GM19468 (cell line): ENCODE measurements around the gene RANBP17.
"Not testable (repeated sequence)": the region's sequence is repeated elsewhere in the genome, so short reads cannot be mapped to it uniquely, and the experiment has no call there.

Experiments
- ATAC-seq: cut with Tn5 transposase; IDR thresholded peaks from one replicate; pipeline ENCODE4 v1.9.1; 2021; ENCODE audit warnings: mild to moderate bottlenecking, moderate library complexity, moderate number of reproducible peaks; ENCODE audit not compliant: unreplicated experiment; ENCODE audit errors: extremely low read depth

Gene RANBP17

DNA sequence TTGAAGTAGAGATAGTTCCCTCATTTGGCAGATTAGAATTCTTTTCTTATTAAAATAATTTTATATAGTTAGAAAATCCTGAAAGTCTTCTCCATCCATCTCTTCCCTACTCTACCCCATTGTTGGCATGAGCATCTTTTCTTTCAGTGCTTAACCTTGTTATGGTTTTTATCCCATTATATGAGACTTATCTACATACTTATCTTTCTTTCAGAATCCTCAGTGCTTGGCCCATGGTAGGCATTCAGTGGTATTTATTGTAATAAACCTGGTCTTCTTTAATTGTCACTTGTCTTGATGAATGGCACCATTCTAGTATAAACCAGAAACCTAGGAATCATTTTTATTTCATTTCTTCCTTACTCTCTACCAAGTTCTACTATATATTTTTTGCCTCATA is 277.4 kb downstream of the RANBP17 start:
- ATAC-seq: no peak

DNA sequence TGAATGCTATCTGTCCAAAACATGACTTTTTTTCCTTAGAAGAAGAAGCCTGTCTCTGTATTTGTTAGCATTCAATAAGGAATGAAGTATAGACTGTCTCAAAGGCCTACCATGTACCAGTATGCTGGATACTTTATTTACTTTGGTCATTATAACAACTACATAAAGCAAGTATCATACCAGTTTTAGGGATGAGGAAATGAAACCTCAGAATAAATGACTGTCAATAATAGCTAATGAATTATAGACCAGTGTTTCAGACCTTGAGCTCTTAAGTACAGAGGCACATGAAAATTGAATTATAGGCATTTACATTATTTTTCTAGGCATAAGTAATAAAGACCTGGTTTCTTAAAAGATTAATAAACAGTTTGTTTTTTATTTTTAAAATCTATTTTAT is 280.8 kb downstream of the RANBP17 start:
- no peak for ATAC-seq

DNA sequence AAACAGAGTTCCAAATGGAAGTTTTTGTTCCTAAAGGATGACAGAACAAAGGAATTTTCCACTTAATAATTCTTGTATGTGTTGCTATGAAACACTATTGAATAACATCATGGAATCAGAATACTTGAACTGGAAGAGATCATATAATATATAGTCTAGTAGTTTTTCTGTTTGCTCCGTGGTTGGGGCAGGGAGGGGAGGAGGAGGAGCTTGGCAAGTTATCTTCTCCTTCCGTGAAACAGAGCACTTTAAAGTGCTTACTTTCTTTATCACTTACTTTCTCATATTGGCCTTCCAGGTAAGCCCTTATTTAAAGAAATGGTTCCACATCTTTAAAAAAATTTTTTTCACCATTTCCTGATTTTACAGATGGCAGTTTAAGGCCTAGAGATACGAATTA is 281.4 kb downstream of the RANBP17 start:
- ATAC-seq: no peak

DNA sequence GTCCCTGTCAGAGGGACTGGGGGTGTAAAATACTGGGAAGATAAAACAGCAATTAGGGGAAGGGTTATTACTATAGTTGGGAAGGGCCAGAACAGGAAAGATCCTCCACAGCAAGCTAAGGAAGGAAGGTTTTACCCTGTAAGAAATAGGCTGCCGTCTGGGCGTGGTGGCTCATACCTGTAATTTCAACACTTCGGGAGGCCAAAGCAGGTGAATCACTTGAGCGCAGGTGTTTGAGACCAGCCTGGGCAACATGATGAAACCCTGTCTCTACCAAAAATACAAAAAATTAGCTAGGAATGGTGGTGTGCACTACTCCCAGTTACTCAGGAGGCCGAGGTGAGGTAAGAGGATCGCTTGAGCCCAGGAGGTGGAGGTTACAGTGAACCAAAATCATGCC is 282.1 kb downstream of the RANBP17 start:
- no peak for ATAC-seq

DNA sequence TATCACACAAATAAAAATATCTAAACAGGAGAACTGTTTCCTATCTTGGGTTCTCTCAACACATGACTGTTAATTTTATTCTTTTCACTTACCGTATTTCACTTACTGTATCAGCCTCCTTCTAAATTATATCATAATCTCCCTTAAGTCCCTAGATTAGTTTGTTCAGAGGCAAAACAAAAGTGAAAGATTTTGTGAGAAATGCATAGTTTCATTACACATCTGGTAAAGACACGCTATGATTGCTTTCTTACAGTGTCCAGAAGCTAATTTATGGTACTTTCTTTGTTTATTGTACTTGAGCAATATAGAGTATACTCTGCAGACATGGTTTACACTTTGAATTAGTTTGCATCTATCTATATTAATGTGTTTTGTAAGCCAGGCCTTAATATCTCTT is 287.5 kb downstream of the RANBP17 start:
- ATAC-seq: no peak

DNA sequence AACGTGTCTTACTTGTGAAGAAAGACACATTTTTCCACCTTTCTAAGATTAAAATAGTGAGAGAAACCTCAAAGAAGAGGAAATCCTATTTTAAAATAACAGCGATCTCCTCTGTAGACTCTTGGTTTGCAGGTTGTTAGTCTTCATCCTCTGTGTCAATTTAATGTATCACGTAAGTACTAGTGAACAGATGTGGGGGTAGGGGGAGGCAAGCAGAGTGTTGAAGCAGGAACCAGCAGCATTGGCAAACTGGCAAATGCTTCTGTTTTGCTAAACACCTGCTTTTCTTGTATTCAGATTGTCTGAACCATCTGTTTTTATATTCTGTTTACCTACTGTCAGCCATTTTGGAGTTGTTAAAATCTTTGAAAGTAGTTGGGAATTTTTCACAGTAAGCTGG is 288.0 kb downstream of the RANBP17 start:
- ATAC-seq: no peak

DNA sequence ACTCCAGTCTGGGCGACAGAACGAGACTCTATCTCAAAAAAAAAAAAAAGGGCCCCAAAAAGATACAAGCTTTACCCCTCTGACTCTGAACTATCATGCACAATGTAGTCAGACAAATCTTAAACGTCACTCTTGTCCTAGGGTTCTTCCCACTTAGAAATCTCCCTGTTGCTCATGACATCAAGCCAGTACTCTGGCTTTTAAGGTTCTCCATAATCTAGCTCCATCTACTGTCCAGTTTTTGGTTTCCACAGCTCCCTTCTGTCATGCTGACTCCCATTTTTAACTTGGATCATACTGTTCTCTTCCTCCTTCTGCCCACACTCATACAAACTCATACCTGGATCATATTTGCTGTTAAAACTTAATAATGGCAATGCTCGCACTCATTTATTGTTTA is 290.6 kb downstream of the RANBP17 start:
- no peak for ATAC-seq

DNA sequence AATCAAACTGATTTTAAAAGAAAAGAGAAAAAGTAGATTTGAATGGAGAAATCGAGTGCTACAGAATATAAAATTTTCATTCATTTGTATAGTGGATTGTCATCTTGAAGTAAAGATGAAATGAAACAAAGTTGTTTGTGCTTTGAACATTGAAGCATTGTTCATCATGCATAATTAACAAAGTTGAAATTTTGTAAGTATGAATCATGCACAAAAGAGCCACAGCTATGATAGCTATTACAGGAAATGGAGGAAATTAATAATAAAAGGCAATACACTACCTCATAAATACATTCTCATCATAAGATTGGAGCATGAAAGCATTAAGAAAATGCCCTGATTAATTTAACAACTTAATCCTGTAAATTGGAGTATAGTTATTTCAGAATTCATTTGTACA is 293.8 kb downstream of the RANBP17 start:
- no peak for ATAC-seq

DNA sequence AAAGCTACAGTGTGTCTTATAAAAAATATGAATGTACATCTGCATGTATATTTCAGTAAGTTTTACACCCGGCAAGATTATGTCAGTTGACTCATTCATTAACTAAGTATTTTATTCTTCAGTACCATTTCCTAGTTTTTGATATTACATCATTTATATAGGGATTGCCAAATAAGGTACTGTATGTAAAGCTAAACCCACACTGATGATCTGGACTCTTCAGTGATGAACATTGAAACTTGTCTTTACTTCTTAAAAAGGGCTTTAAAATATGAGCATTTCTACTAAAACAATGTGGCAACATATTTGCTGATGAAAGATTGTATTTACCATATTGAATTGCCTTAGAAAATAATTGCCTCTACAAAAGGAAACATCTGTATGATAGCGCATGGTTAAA is 295.5 kb downstream of the RANBP17 start:
- no peak for ATAC-seq

DNA sequence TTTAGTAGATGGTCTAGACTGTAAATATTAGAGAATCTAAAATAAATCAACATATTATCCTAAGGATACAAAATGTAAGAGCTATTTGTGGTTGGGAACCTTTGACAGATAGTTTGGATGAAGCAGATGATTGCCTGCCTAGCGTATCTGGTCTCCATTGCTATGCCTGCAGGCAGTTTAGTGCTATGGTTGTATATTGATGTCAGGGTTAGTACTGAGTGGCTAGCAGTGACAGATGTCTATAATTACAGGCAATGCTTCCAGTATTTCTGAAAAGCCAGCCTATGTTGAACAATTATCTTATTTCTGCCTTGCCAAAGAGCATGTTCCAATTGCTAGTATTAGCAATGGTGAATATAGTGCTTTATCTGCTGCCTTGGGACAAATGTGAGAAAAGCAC is 296.0 kb downstream of the RANBP17 start:
- ATAC-seq: no peak

DNA sequence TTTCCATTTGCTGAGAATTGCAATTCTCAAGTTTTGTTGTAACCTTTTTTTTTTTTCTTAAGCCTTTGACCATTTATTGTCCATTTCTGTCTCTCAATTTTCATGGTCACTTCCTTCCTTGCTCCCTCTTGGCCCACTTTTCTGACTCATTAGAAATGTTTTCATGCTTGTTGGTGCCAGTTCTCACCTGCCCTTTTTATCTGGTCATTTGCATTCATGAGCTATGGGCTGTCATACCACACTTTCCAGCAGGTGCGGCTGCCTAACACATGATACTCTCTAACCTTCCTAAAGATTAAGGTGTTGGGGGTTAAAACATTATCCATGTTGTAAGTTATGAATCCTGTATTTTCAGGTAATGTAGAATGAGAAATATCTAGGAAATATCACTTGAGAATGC is 296.8 kb downstream of the RANBP17 start:
- ATAC-seq: no peak

DNA sequence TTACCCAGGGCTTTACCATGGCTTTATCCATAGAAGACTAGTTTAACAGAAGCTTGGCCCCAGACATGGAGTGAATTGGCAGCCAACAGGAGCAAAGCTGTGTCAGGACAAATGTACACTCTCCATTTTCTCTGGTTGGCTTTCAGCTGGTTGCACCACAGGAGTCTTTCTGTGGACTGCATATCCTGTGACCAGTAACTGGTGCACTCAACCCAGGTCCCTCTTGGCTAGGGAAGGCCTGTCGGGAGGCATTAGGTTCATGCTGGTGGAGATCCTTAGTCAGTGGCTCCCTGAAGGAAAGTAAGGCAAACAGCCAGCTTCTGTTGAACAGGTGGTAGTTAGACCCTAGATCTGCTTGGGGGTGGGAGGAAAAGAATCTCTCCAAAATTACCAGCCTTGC is 300.3 kb downstream of the RANBP17 start:
- ATAC-seq: no peak

DNA sequence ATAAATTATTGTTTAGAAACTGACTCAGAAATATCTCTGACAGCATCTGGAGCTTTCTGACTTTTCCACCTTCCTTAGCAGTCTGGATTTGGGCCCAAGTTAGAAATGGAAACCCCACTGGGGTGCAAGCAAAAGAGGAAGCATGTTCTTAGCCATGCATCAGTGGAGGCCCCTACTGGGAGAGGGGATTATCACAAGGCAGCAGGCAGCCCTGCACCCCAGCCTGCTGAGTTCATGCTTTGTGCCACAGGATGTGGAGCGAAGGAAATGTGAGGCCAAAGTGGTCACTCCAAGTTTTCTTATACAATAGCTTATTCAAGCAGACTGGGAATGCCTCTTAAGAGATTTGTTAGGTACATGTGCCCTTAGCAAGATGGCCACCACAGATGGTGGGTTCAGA is 300.8 kb downstream of the RANBP17 start:
- ATAC-seq: no peak

DNA sequence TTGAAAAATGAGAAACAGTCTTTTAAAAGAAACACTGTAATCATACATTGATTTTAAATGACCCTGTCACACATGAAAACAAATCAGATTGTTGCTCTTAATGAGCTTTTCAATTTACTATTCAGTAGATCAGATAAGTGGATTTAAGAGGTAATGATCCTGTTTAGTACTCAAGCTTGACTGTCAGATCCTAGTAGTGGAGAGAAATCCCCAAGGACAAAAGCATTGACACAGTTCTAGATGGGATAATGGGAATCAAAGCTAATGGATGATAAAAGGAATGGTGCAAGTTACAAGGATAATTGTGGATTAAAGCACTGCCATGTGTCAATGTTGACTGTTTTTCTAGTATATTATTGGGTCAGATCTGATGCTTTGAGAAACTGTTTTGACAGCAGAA is 304.9 kb downstream of the RANBP17 start:
- no peak for ATAC-seq

DNA sequence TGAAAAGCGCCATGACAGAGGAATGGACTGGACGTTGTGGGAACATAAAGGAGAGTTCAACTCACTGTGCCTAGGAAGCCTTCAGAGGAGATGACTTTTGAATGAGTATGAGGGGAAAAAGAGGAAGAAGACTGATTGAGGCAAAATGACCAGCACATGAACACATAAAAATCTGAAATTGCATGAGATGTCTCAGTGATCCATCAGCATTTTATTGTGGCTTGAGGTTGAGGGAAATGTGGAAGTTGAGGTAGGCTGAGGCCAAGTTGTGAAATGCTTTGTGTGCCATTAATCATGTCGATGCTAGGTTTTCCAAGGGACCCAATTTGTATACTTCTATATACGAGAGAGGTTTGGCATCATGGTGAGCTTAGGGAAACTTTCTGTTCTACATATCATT is 306.4 kb downstream of the RANBP17 start:
- no peak for ATAC-seq

DNA sequence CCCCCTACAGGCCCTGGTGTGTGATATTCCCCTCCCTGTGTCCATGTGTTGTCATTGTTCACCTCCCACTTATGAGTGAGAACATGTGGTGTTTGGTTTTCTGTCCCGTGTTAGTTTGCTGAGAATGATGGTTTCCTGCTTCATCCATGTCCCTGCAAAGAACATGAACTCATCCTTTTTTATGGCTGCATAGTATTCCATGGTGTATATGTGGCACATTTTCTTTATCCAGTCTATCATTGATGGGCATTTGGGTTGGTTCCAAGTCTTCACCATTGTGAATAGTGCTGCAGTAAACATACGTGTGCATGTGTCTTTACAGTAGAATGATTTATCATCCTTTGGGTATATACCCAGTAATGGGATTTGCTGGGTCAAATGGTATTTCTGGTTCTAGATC is 313.1 kb downstream of the RANBP17 start:
- not testable (repeated sequence) for ATAC-seq

DNA sequence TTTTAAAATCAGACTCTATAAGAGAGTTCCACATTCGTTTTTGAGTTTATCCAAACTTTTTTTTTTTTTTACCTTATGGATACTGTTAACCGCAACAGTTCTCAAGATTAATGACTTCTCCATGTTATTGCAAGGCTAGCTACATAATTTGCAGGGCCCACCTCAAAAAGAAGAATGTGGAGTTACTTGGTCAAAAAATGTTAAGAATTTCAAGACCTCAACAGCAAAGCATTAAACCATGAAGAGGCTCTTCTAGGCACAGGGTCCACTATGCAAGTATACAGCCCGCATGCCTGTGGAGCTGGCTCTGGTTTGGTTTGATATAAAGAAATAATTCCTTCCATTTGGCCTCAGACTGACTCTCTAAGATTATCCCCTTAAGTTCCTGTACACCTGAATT is 313.9 kb downstream of the RANBP17 start:
- no peak for ATAC-seq

DNA sequence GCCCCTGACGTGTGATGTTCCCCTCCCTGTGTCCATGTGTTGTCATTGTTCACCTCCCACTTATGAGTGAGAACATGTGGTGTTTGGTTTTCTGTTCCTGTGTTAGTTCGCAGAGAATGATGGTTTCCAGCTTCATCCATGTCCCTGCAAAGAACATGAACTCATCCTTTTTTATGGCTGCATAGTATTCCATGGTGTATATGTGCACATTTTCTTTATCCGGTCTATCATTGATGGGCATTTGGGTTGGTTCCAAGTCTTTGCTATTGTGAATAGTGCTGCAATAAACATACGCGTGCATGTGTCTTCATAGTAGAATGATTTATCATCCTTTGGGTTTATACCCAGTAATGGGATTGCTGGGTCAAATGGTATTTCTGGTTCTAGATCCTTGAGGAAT is 316.4 kb downstream of the RANBP17 start:
- ATAC-seq: not testable (repeated sequence)

DNA sequence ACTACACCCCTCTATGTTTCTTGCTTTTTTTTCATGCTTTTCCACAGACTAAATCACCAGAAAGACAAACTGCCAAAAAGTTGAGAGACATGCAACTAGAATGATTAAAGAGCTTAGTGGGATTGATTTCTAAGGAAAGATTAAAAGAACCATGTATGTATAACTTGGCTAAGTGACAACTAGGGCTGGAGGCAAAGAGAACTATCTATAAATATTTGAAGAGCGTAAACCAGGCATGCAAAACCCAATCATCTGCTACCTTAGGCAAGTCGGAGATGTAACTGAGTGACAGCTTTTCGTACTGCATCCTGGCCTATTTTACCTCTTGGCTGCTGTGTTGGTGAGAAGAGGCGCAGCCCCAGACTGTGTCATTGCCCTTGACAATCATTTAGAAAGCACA is 326.2 kb downstream of the RANBP17 start:
- ATAC-seq: no peak

DNA sequence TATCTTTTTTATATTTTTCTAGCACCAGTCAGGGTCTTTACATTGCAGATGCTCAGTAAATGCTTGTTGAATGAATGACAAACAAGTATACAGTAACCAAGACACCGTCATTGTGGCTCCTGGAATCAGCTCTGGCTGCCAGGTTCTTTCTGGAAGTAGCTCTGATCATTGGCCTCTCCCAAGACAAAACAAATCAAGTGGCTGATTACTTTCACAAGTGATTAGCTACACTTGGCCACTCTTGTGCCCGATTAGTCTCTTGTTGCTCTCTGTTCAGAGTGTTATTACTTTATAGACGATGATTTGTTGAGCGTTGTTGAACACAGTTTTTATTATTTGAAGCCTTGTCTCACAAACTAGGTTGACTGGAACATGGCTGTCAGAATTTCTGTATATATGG is 327.6 kb downstream of the RANBP17 start:
- ATAC-seq: no peak

DNA sequence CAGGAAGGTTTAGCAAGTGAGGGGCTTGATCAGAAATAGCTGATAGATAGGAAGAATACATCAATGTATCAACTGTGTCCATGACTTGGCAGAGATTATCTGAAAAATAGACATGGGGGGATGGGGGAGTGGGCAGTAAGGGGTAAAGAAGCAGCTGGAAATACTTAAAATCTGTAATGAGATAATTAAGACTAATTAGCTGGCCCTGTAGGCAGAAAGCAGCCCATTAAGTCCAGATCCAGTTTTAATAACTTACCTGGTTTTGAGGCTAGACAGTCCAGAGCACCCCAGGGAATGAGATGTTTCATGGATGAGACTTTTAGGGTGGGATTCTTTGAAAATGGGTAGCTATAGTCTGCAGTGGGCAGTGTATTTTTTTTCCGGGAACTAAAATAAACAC is 330.3 kb downstream of the RANBP17 start:
- ATAC-seq: no peak

DNA sequence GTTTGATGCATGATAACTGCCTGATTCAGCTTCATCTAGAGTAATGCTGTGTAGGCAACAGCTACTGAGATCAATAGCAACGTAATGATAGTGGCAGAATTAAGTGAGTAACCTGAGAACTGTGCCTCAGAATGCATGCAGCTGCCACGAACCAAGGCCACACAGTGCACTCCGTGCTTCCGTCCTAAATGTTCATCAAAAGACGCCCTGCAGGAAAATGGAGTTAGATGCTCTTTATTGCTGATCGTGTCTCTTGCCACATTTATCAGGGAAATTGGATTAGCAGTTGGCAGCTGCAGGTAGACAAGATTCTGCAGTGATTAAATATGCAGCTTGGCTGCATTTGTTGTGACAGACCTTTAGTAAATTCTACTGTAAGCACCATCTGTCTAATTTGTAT is 339.5 kb downstream of the RANBP17 start:
- no peak for ATAC-seq

DNA sequence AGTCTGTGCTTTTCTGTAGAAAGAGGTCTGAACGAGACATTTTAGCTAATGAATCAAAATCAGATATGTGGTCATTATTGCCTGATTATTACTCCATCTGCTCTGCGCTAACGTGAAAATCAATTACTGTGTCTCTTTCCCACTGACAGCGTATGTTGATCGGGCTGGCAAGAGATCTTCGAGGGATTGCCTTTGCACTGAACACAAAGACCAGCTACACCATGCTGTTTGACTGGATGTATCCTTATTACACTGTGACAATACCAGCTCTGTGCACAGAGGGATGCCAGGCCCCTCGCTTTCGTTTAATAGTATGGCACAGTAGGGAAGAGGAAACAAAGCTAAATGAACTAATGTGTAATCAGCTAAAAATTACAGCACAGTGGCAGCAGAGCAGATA is 343.6 kb downstream of the RANBP17 start:
- ATAC-seq: no peak
